Measurements from ENCODE around the gene DMAC2.
"Not testable (repeated sequence)": the region's sequence is repeated elsewhere in the genome, so short reads cannot be mapped to it uniquely, and the experiment has no call there.

Gene DMAC2

DNA sequence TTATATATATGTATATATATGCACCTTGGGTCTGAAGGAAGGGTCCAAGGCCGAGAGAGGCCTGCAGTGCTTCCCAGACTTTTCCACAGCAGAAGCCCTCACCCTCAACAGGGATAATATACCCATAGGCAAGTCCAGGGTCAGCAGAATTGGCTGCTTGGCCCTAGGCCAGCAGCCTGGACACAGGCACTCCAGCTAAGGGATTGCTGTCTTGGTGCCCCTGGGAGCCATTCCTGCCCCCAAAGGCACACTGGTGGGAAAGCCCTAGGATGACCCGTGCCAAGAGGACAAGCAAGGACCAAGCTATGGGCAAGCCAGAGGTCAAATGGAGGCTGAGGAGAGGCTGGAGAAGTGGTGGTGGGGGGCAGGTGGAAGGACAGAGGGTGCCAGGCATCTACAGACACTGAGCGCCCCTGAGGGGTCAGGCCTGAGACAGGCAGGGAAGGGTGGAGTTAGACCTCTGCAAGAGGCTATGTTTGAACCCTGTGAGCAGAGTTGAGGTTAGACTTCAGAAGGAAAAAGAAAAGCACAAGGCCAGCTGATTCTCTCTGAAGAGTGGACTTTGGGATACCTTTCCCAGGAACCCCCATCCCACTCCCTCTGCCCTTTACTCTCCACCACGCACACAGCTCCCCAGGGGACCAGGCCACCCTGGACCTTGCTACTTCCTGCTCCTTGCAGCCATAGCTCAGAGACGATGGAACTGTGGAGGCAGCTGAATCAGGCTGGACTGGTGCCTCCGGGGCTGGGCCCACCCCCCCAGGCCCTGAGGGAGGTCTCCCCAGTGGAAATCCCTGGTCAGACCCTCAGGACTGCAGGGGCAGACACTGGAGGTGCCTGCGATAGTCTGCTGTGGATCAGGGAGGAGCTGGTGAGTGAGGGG lies 3.0 kb upstream of the DMAC2 start, which contains the start of gene ERICH4:
Gene ERICH4, plus strand, starts transcription at position 684 of the 883 bp plus-strand sequence. Its CDS starts 14 bp downstream, at position 698.
- no peak within 1 kb of the TSS for H2AFZ ChIP-seq (ENCODE audit: low read length, unreplicated experiment)
- no peak within 1 kb of the TSS for H3K27ac ChIP-seq (ENCODE audit: low read depth, low read length)
- H3K27me3 ChIP-seq (ENCODE audit: insufficient read depth, low read length), result 0 out of 2 replicates have a peak, but pooled peaks cover 5% of the 10 kb centered on the region
- no peak within 1 kb of the TSS for H3K4me3 ChIP-seq (ENCODE audit: low read depth, low read length)
- H3K4me1 ChIP-seq (ENCODE audit: control insufficient read depth, insufficient read depth, low read length, unreplicated experiment), result no peaks in the 10 kb centered on the region
- H3K79me2 ChIP-seq (ENCODE audit: control insufficient read depth, insufficient read depth, low read length, unreplicated experiment), result peaks cover 3% of the 10 kb centered on the region
- H3K36me3 ChIP-seq (ENCODE audit: insufficient read depth, low read length), result no peaks in the 10 kb centered on the region

DNA sequence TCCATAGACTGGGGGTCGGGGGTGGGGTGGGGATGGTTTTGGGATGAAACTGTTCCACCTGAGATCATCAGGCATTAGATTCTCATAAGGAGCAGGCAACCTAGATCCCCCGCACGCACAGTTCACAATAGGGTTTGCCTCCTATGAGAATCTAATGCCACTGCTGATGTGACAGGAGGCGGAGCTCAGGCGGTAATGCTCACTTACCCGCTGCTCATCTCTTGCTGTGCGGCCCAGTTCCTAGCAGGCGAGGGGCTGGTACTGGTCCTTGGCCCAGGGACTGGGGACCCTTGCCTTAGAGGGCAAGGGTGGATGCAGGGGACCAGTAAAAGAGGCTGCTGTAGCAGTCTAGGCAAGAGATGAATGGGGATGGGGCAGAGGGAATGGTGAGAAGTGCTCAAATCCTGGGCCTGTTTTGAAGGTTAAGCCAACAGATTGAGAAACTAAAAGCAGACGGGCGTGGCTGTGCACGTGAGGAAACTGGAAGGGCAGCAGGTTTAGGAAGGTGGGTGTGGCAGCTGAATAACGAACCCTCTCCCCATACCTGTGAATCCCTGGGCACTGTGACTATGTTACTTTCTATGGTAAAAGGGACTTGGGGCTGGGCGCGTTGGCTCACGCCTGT lies 1.7 kb upstream of the DMAC2 start:
- no peak overlapping the region for H2AFZ ChIP-seq (ENCODE audit: low read length, unreplicated experiment)
- H3K27ac ChIP-seq (ENCODE audit: low read depth, low read length), result no peak overlapping the region
- no peaks in the 10 kb centered on the region for H3K36me3 ChIP-seq (ENCODE audit: insufficient read depth, low read length)
- H3K4me3 ChIP-seq (ENCODE audit: low read depth, low read length), result no peak overlapping the region
- H3K4me1 ChIP-seq (ENCODE audit: control insufficient read depth, insufficient read depth, low read length, unreplicated experiment), result no peaks in the 10 kb centered on the region
- peaks cover 3% of the 10 kb centered on the region for H3K79me2 ChIP-seq (ENCODE audit: control insufficient read depth, insufficient read depth, low read length, unreplicated experiment)
- H3K27me3 ChIP-seq (ENCODE audit: insufficient read depth, low read length), result no peaks in the 10 kb centered on the region

DNA sequence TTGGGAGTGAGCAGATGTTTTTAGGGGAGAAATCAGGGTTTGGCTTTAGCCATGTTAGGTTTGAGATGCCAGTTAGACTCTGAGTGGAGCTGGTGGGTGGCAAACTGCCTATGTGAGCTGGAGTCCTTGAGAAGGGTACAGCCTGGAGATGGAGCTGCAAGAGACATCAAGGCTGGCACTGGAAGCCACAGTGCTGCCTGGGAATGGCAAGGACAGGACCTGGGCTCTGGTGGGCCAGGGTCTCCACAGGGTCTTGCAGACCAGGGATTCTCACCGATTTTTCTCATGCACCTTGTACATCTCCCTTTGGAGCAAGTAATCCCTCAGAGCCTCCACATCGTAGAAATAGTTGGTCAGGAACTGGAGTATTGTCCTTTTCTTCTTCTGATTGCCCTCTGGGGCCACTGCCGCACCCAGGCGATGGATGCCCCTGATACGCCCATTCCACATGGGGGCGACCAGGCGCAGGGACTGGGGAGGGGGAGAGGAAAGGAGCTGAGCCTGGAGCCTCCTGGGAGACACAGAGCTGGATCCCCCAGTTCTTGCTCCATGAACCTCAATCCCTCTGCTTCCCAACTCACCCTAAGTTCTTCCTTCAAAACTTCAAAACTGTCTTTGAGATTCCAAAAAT lies 1.7 kb downstream of the DMAC2 start:
- no peak overlapping the region for H3K27ac ChIP-seq (ENCODE audit: low read depth, low read length)
- H3K27me3 ChIP-seq (ENCODE audit: insufficient read depth, low read length), result no peaks in the 10 kb centered on the region
- H3K79me2 ChIP-seq (ENCODE audit: control insufficient read depth, insufficient read depth, low read length, unreplicated experiment), result peaks cover 3% of the 10 kb centered on the region
- no peak overlapping the region for H3K4me3 ChIP-seq (ENCODE audit: low read depth, low read length)
- no peaks in the 10 kb centered on the region for H3K36me3 ChIP-seq (ENCODE audit: insufficient read depth, low read length)
- H2AFZ ChIP-seq (ENCODE audit: low read length, unreplicated experiment), result no peak overlapping the region
- no peaks in the 10 kb centered on the region for H3K4me1 ChIP-seq (ENCODE audit: control insufficient read depth, insufficient read depth, low read length, unreplicated experiment)

DNA sequence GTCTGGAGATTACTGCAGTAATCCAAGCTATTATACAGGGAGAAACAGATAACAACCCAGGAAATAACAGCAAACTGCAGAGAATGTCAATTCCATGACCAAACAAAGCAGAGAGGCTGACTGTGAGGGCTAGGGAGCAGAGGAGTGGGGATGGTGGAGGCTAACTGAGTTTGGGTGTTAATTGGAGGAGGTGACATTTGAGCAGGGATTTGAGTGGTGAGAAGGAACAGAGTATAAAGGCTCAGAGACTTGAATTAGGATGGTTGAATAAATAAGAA lies 3.1 kb downstream of the DMAC2 start:
- Histone ChIP-seq H3K27me3 (ENCODE audit: insufficient read depth, low read length) (no peaks in the 10 kb centered on the region), H3K4me3 (ENCODE audit: low read depth, low read length) (no peak overlapping the region), H2AFZ (ENCODE audit: low read length, unreplicated experiment) (no peak overlapping the region), H3K27ac (ENCODE audit: low read depth, low read length) (no peak overlapping the region), H3K36me3 (ENCODE audit: insufficient read depth, low read length) (no peaks in the 10 kb centered on the region), H3K4me1 (ENCODE audit: control insufficient read depth, insufficient read depth, low read length, unreplicated experiment) (no peaks in the 10 kb centered on the region), H3K79me2 (ENCODE audit: control insufficient read depth, insufficient read depth, low read length, unreplicated experiment) (peaks cover 3% of the 10 kb centered on the region)

DNA sequence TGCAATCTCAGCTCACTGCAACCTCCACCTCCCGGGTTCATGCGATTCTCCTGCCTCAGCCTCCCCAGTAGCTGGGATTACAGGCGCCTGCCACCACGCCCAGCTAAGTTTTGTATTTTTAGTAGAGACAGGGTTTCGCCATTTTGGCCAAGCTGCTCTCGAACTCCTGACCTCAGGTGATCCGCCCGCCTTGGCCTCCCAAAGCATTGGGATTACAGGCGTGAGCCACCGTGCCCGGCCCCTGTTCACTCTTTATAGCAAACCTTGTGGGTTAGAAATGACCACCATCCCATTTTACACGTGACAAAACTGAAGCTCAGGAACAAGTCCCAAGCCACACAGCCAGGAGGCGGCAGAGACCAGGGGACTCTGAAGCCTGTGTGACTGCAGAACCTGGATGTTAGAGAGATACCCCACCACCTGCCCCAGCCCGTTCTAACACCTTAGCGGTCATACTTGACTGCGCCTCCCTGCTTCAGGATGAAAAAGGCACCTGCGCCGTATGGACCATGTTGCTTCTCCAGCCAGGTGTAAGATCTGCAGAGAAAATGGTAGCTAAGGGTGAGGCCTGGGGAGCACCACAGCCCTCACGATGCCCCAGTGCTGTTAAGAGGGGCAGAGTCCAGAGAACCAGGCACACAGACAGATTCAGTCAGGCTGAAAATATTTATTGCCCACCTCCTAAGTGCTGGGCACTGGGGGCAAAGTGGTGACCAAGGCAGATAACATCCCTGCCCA lies 3.6 kb downstream of the DMAC2 start:
- H3K4me3 ChIP-seq (ENCODE audit: low read depth, low read length), result no peak overlapping the region
- no peak overlapping the region for H3K27ac ChIP-seq (ENCODE audit: low read depth, low read length)
- H3K4me1 ChIP-seq (ENCODE audit: control insufficient read depth, insufficient read depth, low read length, unreplicated experiment), result no peaks in the 10 kb centered on the region
- H3K79me2 ChIP-seq (ENCODE audit: control insufficient read depth, insufficient read depth, low read length, unreplicated experiment), result peaks cover 3% of the 10 kb centered on the region
- no peaks in the 10 kb centered on the region for H3K27me3 ChIP-seq (ENCODE audit: insufficient read depth, low read length)
- H3K36me3 ChIP-seq (ENCODE audit: insufficient read depth, low read length), result no peaks in the 10 kb centered on the region
- no peak overlapping the region for H2AFZ ChIP-seq (ENCODE audit: low read length, unreplicated experiment)

DNA sequence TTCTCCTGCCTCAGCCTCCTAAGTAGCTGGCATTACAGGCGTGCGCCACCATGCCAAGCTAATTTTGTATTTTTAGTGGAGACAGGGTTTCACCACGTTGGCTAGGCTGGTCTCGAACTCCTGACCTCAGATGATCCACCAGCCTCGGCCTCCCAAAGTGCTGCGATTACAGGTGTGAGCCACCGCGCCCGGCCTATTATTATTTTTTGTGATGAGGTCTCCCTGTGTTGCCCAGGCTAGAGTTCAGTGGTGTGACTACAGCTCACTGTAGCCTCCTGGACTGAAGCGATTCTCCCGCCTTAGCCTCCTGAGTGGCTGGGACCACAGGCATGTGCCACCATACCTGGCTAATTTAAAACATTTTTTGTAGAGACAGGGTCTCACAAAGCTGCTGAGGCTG lies 4.3 kb downstream of the DMAC2 start:
- H3K27ac ChIP-seq (ENCODE audit: low read depth, low read length); H3K27me3 ChIP-seq (ENCODE audit: insufficient read depth, low read length); H3K4me1 ChIP-seq (ENCODE audit: control insufficient read depth, insufficient read depth, low read length, unreplicated experiment); H3K79me2 ChIP-seq (ENCODE audit: control insufficient read depth, insufficient read depth, low read length, unreplicated experiment); H3K4me3 ChIP-seq (ENCODE audit: low read depth, low read length); H2AFZ ChIP-seq (ENCODE audit: low read length, unreplicated experiment); H3K36me3 ChIP-seq (ENCODE audit: insufficient read depth, low read length): not testable (repeated sequence)

DNA sequence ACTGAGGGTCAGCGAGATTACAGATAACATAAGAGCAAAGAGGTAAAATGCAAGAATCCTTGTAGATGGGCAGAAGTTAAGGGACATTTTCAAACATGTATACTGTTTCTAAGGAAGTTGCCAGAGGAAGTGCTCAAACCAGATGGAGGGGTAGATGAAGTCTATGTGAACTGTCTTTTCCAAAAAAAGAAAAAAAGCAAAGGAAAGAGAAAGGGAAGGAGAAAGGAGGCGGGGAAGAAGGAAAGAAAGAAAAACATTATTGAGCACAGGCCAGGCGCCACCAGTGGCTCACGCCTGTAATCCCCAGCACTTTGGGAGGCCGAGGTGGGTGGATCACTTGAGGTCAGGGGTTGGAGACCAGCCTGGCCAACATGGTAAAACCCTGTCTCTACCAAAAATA lies 5.3 kb downstream of the DMAC2 start:
- H3K27me3 ChIP-seq (ENCODE audit: insufficient read depth, low read length), result no peaks in the 10 kb centered on the region

DNA sequence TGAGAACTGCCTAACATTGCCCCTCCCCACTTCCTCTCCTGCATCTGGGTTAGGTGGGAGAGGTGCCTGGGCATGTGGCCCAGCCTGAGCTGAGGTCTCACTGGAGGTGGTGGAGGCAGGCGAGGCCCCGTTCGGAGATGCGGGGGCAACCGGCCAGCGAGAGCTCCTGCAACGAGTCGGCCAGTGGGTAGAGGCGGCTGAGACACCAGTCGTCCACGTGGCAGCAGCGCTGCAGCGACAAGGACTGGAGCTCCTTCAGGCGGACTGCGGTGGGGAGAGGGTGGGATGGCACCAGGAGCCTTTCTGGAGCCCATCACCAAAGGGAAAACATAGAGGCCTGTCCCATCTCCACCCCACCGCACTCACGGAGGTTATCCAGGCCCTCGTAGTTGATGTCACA lies 6.5 kb downstream of the DMAC2 start:
- Histone ChIP-seq H3K4me1 (ENCODE audit: control insufficient read depth, insufficient read depth, low read length, unreplicated experiment) (no peaks in the 10 kb centered on the region), H3K4me3 (ENCODE audit: low read depth, low read length) (no peak overlapping the region), H3K27me3 (ENCODE audit: insufficient read depth, low read length) (no peaks in the 10 kb centered on the region), H3K36me3 (ENCODE audit: insufficient read depth, low read length) (no peaks in the 10 kb centered on the region), H2AFZ (ENCODE audit: low read length, unreplicated experiment) (no peak overlapping the region), H3K27ac (ENCODE audit: low read depth, low read length) (no peak overlapping the region), H3K79me2 (ENCODE audit: control insufficient read depth, insufficient read depth, low read length, unreplicated experiment) (no peaks in the 10 kb centered on the region)

More for the DNA sequence above, 5.3 kb downstream of the DMAC2 start:
- Histone ChIP-seq H3K4me1 (ENCODE audit: control insufficient read depth, insufficient read depth, low read length, unreplicated experiment) (no peaks in the 10 kb centered on the region), H2AFZ (ENCODE audit: low read length, unreplicated experiment) (no peak overlapping the region), H3K79me2 (ENCODE audit: control insufficient read depth, insufficient read depth, low read length, unreplicated experiment) (peaks cover 3% of the 10 kb centered on the region), H3K36me3 (ENCODE audit: insufficient read depth, low read length) (no peaks in the 10 kb centered on the region), H3K4me3 (ENCODE audit: low read depth, low read length) (no peak overlapping the region), H3K27ac (ENCODE audit: low read depth, low read length) (no peak overlapping the region)

DNA sequence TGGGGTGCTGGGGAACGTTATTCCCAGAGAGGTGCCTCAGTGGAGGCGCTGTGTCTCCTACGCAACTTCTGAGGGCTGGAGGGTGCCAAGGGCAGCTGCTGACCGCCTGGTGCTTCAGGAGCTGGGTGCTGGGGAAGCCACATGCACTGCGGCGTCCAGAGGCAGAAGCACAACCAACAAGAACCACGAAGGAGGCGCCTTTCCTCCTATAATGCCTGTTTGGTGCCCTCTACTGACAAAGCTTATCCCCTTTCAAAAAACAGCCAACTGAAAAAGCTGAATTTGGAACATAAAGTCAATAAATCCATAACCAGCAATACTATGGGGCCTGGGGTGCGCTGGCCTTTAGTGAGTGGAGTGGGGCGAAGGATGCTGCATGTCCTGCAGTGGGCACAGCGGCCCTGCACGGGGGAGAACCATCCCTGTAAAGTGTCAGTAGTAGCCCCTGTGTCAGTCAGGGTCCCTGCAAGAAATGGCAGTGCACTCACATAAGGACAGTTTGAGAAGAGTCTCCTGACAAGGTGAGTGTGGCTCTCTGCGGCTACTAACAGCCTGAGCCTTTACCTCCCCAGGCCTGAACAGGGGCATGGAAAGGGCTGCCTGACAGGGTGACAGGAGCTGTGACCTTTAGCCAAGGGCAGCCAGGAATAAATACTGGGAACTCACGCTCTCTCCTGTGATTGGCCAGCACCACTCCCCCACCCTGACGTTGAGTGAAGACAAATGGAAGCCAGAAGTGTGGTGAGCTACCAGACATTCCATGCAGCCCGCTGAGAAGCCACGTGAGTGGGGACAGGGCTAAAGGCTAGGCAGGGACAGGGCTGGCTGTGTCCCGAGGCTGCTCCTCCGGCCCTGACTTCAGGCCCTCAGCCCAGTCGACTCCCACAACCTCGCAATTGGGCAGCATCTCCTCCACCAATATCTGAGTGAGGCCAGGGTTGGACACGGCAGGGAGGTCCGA lies 8.0 kb downstream of the DMAC2 start:
- Histone ChIP-seq H3K4me3 (ENCODE audit: low read depth, low read length) (no peak overlapping the region), H3K27ac (ENCODE audit: low read depth, low read length) (no peak overlapping the region), H3K27me3 (ENCODE audit: insufficient read depth, low read length) (no peaks in the 10 kb centered on the region), H3K36me3 (ENCODE audit: insufficient read depth, low read length) (no peaks in the 10 kb centered on the region), H2AFZ (ENCODE audit: low read length, unreplicated experiment) (no peak overlapping the region), H3K4me1 (ENCODE audit: control insufficient read depth, insufficient read depth, low read length, unreplicated experiment) (no peaks in the 10 kb centered on the region), H3K79me2 (ENCODE audit: control insufficient read depth, insufficient read depth, low read length, unreplicated experiment) (no peaks in the 10 kb centered on the region)

DNA sequence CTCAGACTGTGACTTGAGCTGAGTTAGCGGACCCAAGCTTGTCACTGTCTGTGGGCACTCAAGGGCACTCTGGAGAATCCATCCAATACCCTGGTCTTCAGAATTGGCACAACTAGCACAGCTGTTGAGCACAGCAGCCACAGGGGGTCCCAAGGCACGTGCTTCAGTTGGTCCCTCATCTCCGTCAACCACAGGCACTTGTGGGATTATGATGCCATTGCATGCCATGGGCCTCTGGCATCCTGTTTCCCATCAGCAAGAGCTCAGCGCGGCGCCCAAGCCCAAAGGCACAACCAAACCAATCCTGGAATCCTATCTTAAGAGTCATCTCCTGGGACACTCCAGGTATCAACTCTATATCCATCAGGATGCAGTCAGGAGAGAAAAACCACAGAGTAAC lies 8.8 kb downstream of the DMAC2 start:
- Histone ChIP-seq H3K4me1 (ENCODE audit: control insufficient read depth, insufficient read depth, low read length, unreplicated experiment) (no peaks in the 10 kb centered on the region), H3K27ac (ENCODE audit: low read depth, low read length) (no peak overlapping the region), H3K36me3 (ENCODE audit: insufficient read depth, low read length) (no peaks in the 10 kb centered on the region), H3K4me3 (ENCODE audit: low read depth, low read length) (no peak overlapping the region), H3K79me2 (ENCODE audit: control insufficient read depth, insufficient read depth, low read length, unreplicated experiment) (no peaks in the 10 kb centered on the region), H2AFZ (ENCODE audit: low read length, unreplicated experiment) (no peak overlapping the region), H3K27me3 (ENCODE audit: insufficient read depth, low read length) (no peaks in the 10 kb centered on the region)
